HEK293 (cell line): Measurements from ENCODE around the gene SERP1.

Source experiments
- CTCF ChIA-PET: fragments of 350-600 bp; formaldehyde crosslinking; extraction: SDS; loops from one replicate; lab custom pipeline; 2021; ENCODE audit warnings: antibody characterized with exemption; lab: Yijun Ruan, JAX
- POLR2A ChIA-PET: fragments of 300-600 bp; formaldehyde crosslinking; extraction: SDS; loops from one replicate; lab custom pipeline; 2020; ENCODE audit warnings: antibody characterized with exemption, inconsistent platforms; lab: Yijun Ruan, JAX
- H3K27ac ChIP-seq: fragments of 200-500 bp; sonication (Bioruptor generic); 2 replicates; pipeline ENCODE4 v1.5.1; 2014; ENCODE audit warnings: low read depth, low read length, control low read depth, inconsistent platforms; ENCODE audit errors: extremely low read depth
- H3K36me3 ChIP-seq, 2 experiments: fragments of 200-500 bp in 1 of 2; sonication (Bioruptor generic) in 1 of 2; 1 replicate in 1 of 2; 2 replicates in 1 of 2; pipeline ENCODE4 v1.5.1; 2014 to 2017; ENCODE audit warnings: inconsistent platforms in 2 of 2, low read length in 2 of 2; ENCODE audit not compliant: control insufficient read depth in 2 of 2, insufficient read depth in 1 of 2
- H3K4me1 ChIP-seq: fragments of 200-500 bp; sonication (Bioruptor generic); 2 replicates; pipeline ENCODE4 v1.5.1; 2014; ENCODE audit warnings: mild to moderate bottlenecking, low read length, inconsistent platforms; ENCODE audit not compliant: control insufficient read depth, insufficient read depth
- H3K4me3 ChIP-seq: 2 replicates; pipeline ENCODE4 v1.5.1; 2011; ENCODE audit warnings: low read depth, mild to moderate bottlenecking, control low read depth, low read length, moderate library complexity
- H3K9me3 ChIP-seq: fragments of 200-500 bp; sonication (Bioruptor generic); 2 replicates; pipeline ENCODE4 v1.5.1; 2014; ENCODE audit warnings: low read depth, low read length, inconsistent platforms; ENCODE audit not compliant: control insufficient read depth, insufficient read depth
- CTCF ChIP-seq: fragments of 450-650 bp; formaldehyde crosslinking; IDR thresholded peaks from 2 replicates; pipeline ENCODE4 v1.5.1; 2016; ENCODE audit warnings: missing biosample characterization, missing genetic modification characterization
- FEZF1 ChIP-seq: fragments of 450-650 bp; formaldehyde crosslinking; IDR thresholded peaks from 2 replicates; pipeline ENCODE4 v1.5.1; 2016; ENCODE audit warnings: missing biosample characterization, missing genetic modification characterization
- INSM2 ChIP-seq: fragments of 450-650 bp; formaldehyde crosslinking; IDR thresholded peaks from 2 replicates; pipeline ENCODE4 v1.5.1; 2016; ENCODE audit warnings: missing biosample characterization, missing genetic modification characterization
- PRDM1 ChIP-seq: fragments of 450-650 bp; formaldehyde crosslinking; IDR thresholded peaks from 2 replicates; pipeline ENCODE4; 2016; ENCODE audit warnings: missing biosample characterization, missing genetic modification characterization
- SP7 ChIP-seq: fragments of 450-650 bp; formaldehyde crosslinking; IDR thresholded peaks from 2 replicates; pipeline ENCODE4 v1.5.1; 2016; ENCODE audit warnings: missing biosample characterization, missing genetic modification characterization
- ZBTB17 ChIP-seq: fragments of 450-650 bp; formaldehyde crosslinking; IDR thresholded peaks from 2 replicates; pipeline ENCODE4 v1.5.1; 2016; ENCODE audit warnings: missing biosample characterization, missing genetic modification characterization
- ZEB2 ChIP-seq: fragments of 450-650 bp; formaldehyde crosslinking; IDR thresholded peaks from 2 replicates; pipeline ENCODE4 v1.5.1; 2016; ENCODE audit warnings: missing biosample characterization, missing genetic modification characterization
- ZNF140 ChIP-seq: fragments of 450-650 bp; formaldehyde crosslinking; IDR thresholded peaks from 2 replicates; pipeline ENCODE4 v1.5.1; 2016; ENCODE audit warnings: missing biosample characterization, missing genetic modification characterization
- ZNF184 ChIP-seq: fragments of 450-650 bp; IDR thresholded peaks from 2 replicates; pipeline ENCODE4 v1.5.1; 2018; ENCODE audit warnings: missing biosample characterization, mild to moderate bottlenecking, missing genetic modification characterization
- ZNF274 ChIP-seq, 2 experiments: fragments of 200-500 bp in 1 of 2; fragments of 450-650 bp in 1 of 2; sonication (Bioruptor generic) in 1 of 2; formaldehyde crosslinking in 1 of 2; IDR thresholded peaks; 2 replicates each; pipeline versions ENCODE4 v1.5.1 to v1.6.1; 2014 to 2016; ENCODE audit warnings: borderline replicate concordance in 1 of 2, inconsistent platforms in 1 of 2, low read length in 1 of 2, missing biosample characterization in 1 of 2, missing genetic modification characterization in 1 of 2
- ZNF433 ChIP-seq: fragments of 450-650 bp; formaldehyde crosslinking; IDR thresholded peaks from 2 replicates; pipeline ENCODE4 v1.5.1; 2016; ENCODE audit warnings: missing biosample characterization, missing genetic modification characterization, low read depth
- ZNF501 ChIP-seq: fragments of 450-650 bp; formaldehyde crosslinking; IDR thresholded peaks from 2 replicates; pipeline ENCODE4 v1.5.1; 2016; ENCODE audit warnings: missing biosample characterization, missing genetic modification characterization
- ZNF529 ChIP-seq: fragments of 450-650 bp; formaldehyde crosslinking; IDR thresholded peaks from 2 replicates; pipeline ENCODE4 v1.5.1; 2017; ENCODE audit warnings: missing genetic modification characterization, missing biosample characterization; ENCODE audit not compliant: insufficient replicate concordance
- ZNF544 ChIP-seq: fragments of 450-650 bp; formaldehyde crosslinking; IDR thresholded peaks from 2 replicates; pipeline ENCODE4 v1.5.0; 2017; ENCODE audit warnings: missing biosample characterization, missing genetic modification characterization
- ZNF558 ChIP-seq: fragments of 450-650 bp; formaldehyde crosslinking; IDR thresholded peaks from 2 replicates; pipeline ENCODE4 v1.5.1; 2016; ENCODE audit warnings: missing biosample characterization, missing genetic modification characterization
- ZNF596 ChIP-seq: fragments of 450-650 bp; IDR thresholded peaks from 2 replicates; pipeline ENCODE4 v1.5.0; 2018; ENCODE audit warnings: missing biosample characterization, mild to moderate bottlenecking, missing genetic modification characterization, moderate library complexity
- ZNF600 ChIP-seq: fragments of 450-650 bp; formaldehyde crosslinking; IDR thresholded peaks from 2 replicates; pipeline ENCODE4 v1.5.1; 2016; ENCODE audit warnings: missing biosample characterization, missing genetic modification characterization
- ZNF776 ChIP-seq: fragments of 450-650 bp; formaldehyde crosslinking; IDR thresholded peaks from 2 replicates; pipeline ENCODE4 v1.5.0; 2017; ENCODE audit warnings: missing biosample characterization, missing genetic modification characterization, borderline replicate concordance
- ZNF791 ChIP-seq: fragments of 450-650 bp; formaldehyde crosslinking; IDR thresholded peaks from 2 replicates; pipeline ENCODE4 v1.5.1; 2016; ENCODE audit warnings: missing biosample characterization, missing genetic modification characterization
- ZSCAN30 ChIP-seq: fragments of 450-650 bp; IDR thresholded peaks from 2 replicates; pipeline ENCODE4 v1.5.1; 2018; ENCODE audit warnings: missing biosample characterization, mild to moderate bottlenecking, missing genetic modification characterization, moderate library complexity
- TF ChIP-seq, protein P1 (sequence below): fragments of 450-650 bp; formaldehyde crosslinking; IDR thresholded peaks from 2 replicates; pipeline ENCODE4 v1.5.1; 2016; ENCODE audit warnings: missing biosample characterization, missing genetic modification characterization
- TF ChIP-seq, protein P2 (sequence below): fragments of 450-650 bp; formaldehyde crosslinking; IDR thresholded peaks from 2 replicates; pipeline ENCODE4 v1.5.1; 2016; ENCODE audit warnings: missing biosample characterization, missing genetic modification characterization

Gene SERP1

GRCh38 chr3:150540991-150541390, 5.3 kb downstream of the SERP1 start (continued):
- TF ChIP-seq ZNF600 (tag by site-specific recombination) (no peak), ZEB2 (tag by site-specific recombination) (no peak), SP7 (tag by site-specific recombination) (no peak), ZBTB17 (no peak), INSM2 (tag by site-specific recombination) (no peak), ZNF529 (no peak), ZNF433 (no peak), ZSCAN30 (tag by site-specific recombination) (no peak)
- TF ChIP-seq, protein P1, sequence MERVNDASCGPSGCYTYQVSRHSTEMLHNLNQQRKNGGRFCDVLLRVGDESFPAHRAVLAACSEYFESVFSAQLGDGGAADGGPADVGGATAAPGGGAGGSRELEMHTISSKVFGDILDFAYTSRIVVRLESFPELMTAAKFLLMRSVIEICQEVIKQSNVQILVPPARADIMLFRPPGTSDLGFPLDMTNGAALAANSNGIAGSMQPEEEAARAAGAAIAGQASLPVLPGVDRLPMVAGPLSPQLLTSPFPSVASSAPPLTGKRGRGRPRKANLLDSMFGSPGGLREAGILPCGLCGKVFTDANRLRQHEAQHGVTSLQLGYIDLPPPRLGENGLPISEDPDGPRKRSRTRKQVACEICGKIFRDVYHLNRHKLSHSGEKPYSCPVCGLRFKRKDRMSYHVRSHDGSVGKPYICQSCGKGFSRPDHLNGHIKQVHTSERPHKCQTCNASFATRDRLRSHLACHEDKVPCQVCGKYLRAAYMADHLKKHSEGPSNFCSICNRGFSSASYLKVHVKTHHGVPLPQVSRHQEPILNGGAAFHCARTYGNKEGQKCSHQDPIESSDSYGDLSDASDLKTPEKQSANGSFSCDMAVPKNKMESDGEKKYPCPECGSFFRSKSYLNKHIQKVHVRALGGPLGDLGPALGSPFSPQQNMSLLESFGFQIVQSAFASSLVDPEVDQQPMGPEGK, result no peak
- TF ChIP-seq, all 188 proteins: peak for 0

- CTCF ChIA-PET, result no interaction called here
- H3K27ac ChIP-seq, result no peak overlapping the region
- no peak overlapping the region for H3K4me3 ChIP-seq
- POLR2A ChIA-PET, result no interaction called here
- no peaks in the 10 kb centered on the region for H3K9me3 ChIP-seq
- TF ChIP-seq ZNF140 (no peak), PRDM1 (no peak), ZNF274 (IDR thresholded peaks at IDR 0.05; ENCODE audit: low read length) (no peak), ZNF274 (tag by site-specific recombination; IDR thresholded peaks at IDR 0.05; ENCODE audit: borderline replicate concordance) (no peak), ZNF558 (tag by site-specific recombination) (no peak), ZNF776 (tag by site-specific recombination) (no peak), ZNF596 (tag by site-specific recombination) (no peak), ZNF184 (no peak)
- peaks cover 8% of the 10 kb centered on the region; the same call in 1 of the 2 replicates for H3K4me1 ChIP-seq
- peaks cover 0 to 35% of the 10 kb centered on the region in 2 experiments; a peak in 1 of 3 replicates for H3K36me3 ChIP-seq
These were observed 6.0 kb downstream of the SERP1 start for GRCh38 chr3:150540297-150540696.

- Histone ChIP-seq H3K4me3 (no peak overlapping the region), H3K27ac (no peak overlapping the region), H3K36me3 (peaks cover 0 to 24% of the 10 kb centered on the region in 2 experiments; a peak in 1 of 3 replicates), H3K9me3 (no peaks in the 10 kb centered on the region), H3K4me1 (0 out of 2 replicates have a peak, but pooled peaks cover under 1% of the 10 kb centered on the region)
- CTCF ChIA-PET, result interaction anchor here (0.7 to 0.8 kb wide), 2 partner anchors 123 to 183 kb away, joined by 3 read pairs; no protein-coding TSS in a partner anchor
- POLR2A ChIA-PET, result interaction anchor here (1.1 kb wide), 1 partner anchor 8 kb away, joined by 4 read pairs; the partner anchor contains the start of genes EIF2A and SERP1
- TF ChIP-seq ZNF501 (tag by site-specific recombination) (no peak), CTCF (tag by site-specific recombination) (no peak), ZNF791 (tag by site-specific recombination) (no peak), ZNF544 (tag by site-specific recombination) (no peak), FEZF1 (no peak)
- TF ChIP-seq, protein P2, sequence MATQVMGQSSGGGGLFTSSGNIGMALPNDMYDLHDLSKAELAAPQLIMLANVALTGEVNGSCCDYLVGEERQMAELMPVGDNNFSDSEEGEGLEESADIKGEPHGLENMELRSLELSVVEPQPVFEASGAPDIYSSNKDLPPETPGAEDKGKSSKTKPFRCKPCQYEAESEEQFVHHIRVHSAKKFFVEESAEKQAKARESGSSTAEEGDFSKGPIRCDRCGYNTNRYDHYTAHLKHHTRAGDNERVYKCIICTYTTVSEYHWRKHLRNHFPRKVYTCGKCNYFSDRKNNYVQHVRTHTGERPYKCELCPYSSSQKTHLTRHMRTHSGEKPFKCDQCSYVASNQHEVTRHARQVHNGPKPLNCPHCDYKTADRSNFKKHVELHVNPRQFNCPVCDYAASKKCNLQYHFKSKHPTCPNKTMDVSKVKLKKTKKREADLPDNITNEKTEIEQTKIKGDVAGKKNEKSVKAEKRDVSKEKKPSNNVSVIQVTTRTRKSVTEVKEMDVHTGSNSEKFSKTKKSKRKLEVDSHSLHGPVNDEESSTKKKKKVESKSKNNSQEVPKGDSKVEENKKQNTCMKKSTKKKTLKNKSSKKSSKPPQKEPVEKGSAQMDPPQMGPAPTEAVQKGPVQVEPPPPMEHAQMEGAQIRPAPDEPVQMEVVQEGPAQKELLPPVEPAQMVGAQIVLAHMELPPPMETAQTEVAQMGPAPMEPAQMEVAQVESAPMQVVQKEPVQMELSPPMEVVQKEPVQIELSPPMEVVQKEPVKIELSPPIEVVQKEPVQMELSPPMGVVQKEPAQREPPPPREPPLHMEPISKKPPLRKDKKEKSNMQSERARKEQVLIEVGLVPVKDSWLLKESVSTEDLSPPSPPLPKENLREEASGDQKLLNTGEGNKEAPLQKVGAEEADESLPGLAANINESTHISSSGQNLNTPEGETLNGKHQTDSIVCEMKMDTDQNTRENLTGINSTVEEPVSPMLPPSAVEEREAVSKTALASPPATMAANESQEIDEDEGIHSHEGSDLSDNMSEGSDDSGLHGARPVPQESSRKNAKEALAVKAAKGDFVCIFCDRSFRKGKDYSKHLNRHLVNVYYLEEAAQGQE (tag by site-specific recombination), result no peak
These were observed 7.7 kb downstream of the SERP1 start for GRCh38 chr3:150538324-150539208.
